Right renal cortex interstitium (tissue), 3 donors: Measurements from ENCODE around the gene CMSS1. TPM values are rescaled to one million over a fixed set of nuclear protein-coding genes. Genes with fewer than 3 reads are reported as not detected.
A peak's percentile ranks its signal among the peaks of the same experiment; 100 is the strongest.
"Not testable (repeated sequence)": the region's sequence is repeated elsewhere in the genome, so short reads cannot be mapped to it uniquely, and the experiment has no call there.

Experiments used
- DNase-seq, 3 donors: peaks; one replicate each; pipeline ENCODE4 v3.0.0-alpha.2; 2013; ENCODE audit warnings: low read depth in 3 of 3, low spot score in 2 of 3
- polyA plus RNA-seq, 3 donors: library from polyadenylated mRNA; unstranded; fragments of 120-200 nt; gene quantifications; one replicate each; pipeline ENCODE4 v1.2.1, GENCODE V29; 2013; ENCODE audit not compliant: insufficient read length in 3 of 3

The CMSS1 gene
- polyA plus RNA-seq, 3 donors, result 39.7 to 48.9 (median 46.4) TPM

DNA sequence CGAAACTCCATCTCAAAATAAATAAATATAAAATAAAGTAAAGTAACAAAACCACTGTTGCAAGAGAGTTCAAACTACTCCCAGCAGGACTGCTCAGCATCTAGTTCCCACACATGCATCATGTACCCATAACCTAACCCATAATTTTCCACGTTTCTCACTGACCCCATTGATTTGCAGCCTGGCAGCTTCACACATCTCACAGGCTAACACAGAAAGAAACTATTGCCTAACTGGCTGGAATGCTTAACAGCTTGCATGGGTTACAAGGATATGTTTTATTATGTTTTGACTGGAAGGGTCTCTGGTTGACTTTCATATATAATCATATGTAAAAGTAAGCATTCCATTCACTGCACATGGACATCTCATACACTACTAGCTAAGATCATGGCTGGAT is 387.5 kb downstream of the CMSS1 start:
- no peak for DNase-seq

- no peak for DNase-seq
Observed at GRCh38 chr3:100206687-100207086, 389.0 kb downstream of the CMSS1 start.

DNA sequence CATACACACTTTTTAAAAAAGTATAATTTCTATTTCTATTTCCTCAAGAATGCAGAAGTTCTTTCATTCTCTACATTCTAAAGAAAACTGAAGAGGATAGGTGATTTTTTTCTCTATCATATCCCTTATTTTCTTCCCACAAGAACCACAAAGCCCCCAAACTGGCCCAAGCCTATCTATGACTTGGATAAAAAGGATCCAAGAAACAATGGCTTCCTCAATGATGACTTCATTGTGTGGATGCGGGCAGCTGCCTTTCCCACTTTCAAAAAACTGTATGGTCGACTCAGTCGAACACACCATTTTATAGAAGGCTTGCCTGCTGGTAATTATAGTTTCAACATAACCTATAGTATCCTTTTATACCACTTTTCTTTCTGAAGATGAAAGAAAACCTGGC is 390.2 kb downstream of the CMSS1 start:
- DNase-seq, result no peak

- DNase-seq, result no peak
Observed at GRCh38 chr3:100209169-100209568, 391.5 kb downstream of the CMSS1 start.

GRCh38 chr3:100209948-100210771 is 392.5 kb downstream of the CMSS1 start:
- no peak for DNase-seq

DNA sequence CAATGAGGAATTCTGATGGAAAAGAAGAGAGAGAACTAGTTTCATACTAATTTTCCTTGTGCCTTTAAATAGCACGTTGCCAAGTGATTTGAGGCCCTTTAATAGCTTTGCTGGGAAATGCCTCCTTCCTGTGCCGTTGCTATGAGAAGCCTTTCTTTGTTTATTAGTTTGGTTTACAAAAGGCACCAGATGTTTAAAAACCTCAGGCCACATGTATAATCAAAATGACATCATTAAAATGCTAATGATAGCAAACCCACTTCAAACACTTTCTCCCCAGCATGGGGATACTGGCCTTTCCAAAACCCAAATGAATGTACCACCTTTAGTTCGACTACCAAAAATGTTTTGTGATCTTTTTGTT is 393.1 kb downstream of the CMSS1 start:
- DNase-seq, result peak; percentile 57 to 69 (median 63)

- no peak for DNase-seq
Observed at GRCh38 chr3:100213891-100214573, 396.4 kb downstream of the CMSS1 start.

GRCh38 chr3:100214574-100214964 is 396.9 kb downstream of the CMSS1 start:
- no peak for DNase-seq

- no peak for DNase-seq
Observed at GRCh38 chr3:100216713-100217112, 399.1 kb downstream of the CMSS1 start.

DNA sequence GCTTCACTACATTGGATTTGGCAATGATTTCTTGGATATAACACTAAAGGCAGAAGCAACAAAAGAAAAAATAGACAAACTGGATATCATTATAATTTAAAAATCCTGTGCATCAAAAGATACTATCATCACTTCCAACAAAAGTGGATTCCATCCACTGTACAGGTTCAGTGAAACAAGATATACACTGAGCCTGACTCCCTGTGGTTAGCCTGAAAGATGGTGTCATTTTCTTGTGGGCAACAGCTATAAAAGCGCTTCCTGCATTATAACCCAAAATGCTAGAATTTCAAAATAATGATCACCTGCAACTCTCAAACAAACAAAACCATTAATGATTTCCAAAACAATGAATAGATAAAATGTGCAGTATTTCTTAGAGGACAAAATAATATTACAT is 403.5 kb downstream of the CMSS1 start:
- no peak for DNase-seq

DNA sequence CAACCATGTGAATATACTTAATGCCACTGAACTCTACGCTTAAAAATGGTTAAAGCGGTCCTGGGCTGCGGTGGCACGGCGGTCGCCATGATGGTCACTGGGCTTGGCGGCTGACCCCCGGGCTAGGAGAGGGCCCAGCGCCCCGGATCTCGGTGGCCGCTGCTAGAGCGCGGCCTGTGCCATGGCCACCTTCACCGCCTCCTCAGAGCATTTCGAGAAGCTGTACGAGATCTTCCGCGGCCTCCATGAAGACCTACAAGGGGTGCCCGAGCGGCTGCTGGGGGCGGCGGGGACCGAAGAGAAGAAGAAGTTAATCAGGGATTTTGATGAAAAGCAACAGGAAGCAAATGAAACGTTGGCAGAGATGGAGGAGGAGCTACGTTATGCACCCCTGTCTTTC is 407.5 kb downstream of the CMSS1 start:
- no peak for DNase-seq

- no peak for DNase-seq
Observed at GRCh38 chr3:100225883-100226282, 408.2 kb downstream of the CMSS1 start.

DNA sequence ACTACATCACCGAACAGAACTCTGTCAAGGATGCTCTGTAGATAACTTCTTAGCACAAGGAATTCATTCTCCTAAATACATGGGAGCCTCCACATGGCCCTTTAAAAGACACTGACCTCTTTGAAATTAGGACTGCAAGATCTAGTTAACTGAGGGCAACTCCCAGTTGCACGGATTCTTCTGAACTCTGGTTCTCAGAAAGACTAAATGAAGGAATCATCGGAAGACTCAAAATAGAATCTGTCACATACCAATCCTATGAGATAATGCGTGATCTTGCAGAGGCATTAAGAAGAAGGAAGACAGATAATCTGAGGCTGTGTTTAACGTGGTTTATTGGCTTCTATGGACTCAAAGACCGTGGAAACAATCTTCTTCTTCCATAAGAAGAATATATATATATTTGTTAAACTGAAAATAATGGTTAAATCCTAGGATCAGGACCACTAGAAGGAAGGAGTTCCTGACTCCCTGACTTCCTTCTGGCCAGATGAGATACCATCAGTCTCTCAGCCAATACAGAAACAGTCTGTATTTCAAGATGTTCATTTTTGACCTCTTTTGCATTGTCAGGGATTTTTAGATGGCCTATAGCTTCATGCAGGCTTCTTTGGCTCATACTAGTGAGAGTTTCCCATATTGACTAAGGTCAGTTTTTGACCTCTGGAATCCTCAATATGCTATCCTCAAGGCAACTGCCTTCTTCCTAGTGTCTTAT is 409.2 kb downstream of the CMSS1 start:
- DNase-seq, result no peak

GRCh38 chr3:100227511-100227921 is 409.9 kb downstream of the CMSS1 start:
- no peak for DNase-seq

DNA sequence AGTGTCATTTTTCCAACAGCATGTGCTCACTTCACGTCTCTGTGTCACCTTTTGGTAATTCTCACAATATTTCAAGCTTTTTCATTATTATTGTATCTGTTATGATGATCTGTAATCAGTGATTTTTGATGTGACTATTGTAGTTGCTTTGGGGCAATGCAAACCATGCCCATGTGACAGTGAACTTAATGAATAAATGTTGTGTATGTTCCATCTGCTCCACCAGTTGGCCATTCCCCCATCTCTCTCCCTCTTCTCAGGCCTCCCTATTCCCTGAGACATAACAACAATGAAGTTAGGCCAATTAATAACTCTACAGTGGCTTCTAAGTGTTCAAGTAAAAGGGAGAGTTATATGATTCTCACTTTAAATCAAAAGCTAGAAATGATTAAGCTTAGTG is 410.6 kb downstream of the CMSS1 start:
- no peak for DNase-seq

DNA sequence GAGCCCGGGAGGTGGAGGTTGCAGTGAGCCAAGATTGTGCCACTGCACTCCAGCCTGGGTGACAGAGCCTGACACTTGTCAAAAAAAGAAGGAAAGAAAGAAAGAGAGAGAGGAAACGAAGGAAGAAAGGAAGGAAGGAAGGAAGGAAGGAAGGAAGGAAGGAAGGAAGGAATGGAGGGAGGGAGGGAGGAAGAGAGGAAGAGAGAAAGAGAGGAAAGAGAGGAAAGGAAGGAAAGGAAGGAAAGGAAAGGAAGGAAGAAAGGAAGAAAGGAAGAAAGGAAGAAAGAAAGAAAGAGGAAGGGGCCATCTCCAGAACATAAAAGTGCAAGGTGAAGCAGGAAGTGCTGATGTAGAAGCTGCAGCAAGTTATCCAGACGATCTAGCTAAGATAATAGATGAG is 411.5 kb downstream of the CMSS1 start:
- DNase-seq, result not testable (repeated sequence)

DNA sequence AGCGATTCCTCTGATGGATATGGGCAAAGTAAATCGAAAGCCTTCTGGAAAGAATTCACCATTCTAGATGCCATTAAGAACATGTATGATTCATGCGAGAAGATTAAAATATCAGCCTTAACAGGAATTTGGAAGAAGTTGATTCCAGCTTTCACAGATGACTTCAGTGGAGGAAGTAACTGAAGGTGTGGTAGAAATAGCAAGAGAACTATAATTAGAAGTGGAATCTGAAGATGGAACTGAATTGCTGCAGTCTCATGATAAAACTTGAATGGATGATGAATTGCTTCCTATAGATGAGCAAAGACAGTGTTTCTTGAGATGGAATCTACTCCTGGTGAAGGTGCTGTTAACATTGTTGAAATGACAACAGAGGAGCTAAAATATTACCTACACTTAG is 413.0 kb downstream of the CMSS1 start:
- no peak for DNase-seq

Other genes with a start within 250 kb of the CMSS1 start
- 1 to 10 TPM; 5.3 to 7.8 (median 5.3) TPM for gene COL8A1, start 179.3 kb upstream of the CMSS1 start, polyA plus RNA-seq